Esophagus muscularis mucosa (tissue), 4 donors: ENCODE results near the gene RAMACL. TPM values are rescaled to one million over a fixed set of nuclear protein-coding genes. Genes with fewer than 3 reads are reported as not detected.

Experiments used
- DNase-seq: peaks from one replicate; pipeline ENCODE4 v3.0.0-alpha.2; 2017; ENCODE audit errors: extremely low spot score
- H3K27ac ChIP-seq, 4 donors: fragments of 200-600 bp; sonication (generic); replicated peaks in 1 of 4; 1 replicate in 3 of 4; 2 replicates in 1 of 4; pipeline ENCODE4 v1.5.1; 2016 to 2019; ENCODE audit warnings: mild to moderate bottlenecking in 1 of 4
- H3K27me3 ChIP-seq, 4 donors: fragments of 200-600 bp; sonication (generic); one replicate each; pipeline versions ENCODE4 v1.5.1 to v1.6.0; 2016 to 2019
- H3K36me3 ChIP-seq, 4 donors: fragments of 200-600 bp; sonication (generic); one replicate each; pipeline ENCODE4 v1.5.1; 2016 to 2019
- H3K4me1 ChIP-seq, 4 donors: fragments of 200-600 bp; sonication (generic); one replicate each; pipeline ENCODE4 v1.5.1; 2016 to 2019
- H3K4me3 ChIP-seq, 4 donors: fragments of 200-600 bp; sonication (generic); 1 replicate in 2 of 4; 2 replicates in 2 of 4; pipeline ENCODE4 v1.5.1; 2016 to 2019; ENCODE audit warnings: mild to moderate bottlenecking in 4 of 4, moderate library complexity in 1 of 4
- H3K9me3 ChIP-seq, 4 donors: fragments of 200-600 bp; sonication (generic); 1 replicate in 3 of 4; 2 replicates in 1 of 4; pipeline ENCODE4 v1.5.1; 2016 to 2019
- CTCF ChIP-seq, 3 experiments: fragments of 200-600 bp in 2 of 3; fragments of 450-650 bp in 1 of 3; sonication (generic) in 2 of 3; IDR thresholded peaks; one replicate each; pipeline ENCODE4 v1.5.1; 2017 to 2019; ENCODE audit warnings: antibody characterized with exemption in 3 of 3, mild to moderate bottlenecking in 2 of 3, moderate library complexity in 1 of 3
- EP300 ChIP-seq: sonication (generic); formaldehyde crosslinking; IDR thresholded peaks from one replicate; pipeline ENCODE4 v1.6.1; 2017; ENCODE audit warnings: antibody characterized with exemption
- POLR2A ChIP-seq: fragments of 450-650 bp; IDR thresholded peaks from one replicate; pipeline ENCODE4 v1.6.1; 2017; ENCODE audit warnings: antibody characterized with exemption, moderate library complexity, mild to moderate bottlenecking, low read depth
- POLR2AphosphoS5 ChIP-seq, 2 donors: sonication (generic); formaldehyde crosslinking; IDR thresholded peaks; one replicate each; pipeline ENCODE4 v1.6.1; 2017; ENCODE audit warnings: antibody characterized with exemption in 2 of 2
- WGBS: methylation state at CpG from one replicate; pipeline ENCODE4 v1.1.5; 2018; 5-methylcytosine and 5-hydroxymethylcytosine counted together
- intact Hi-C: fragments of 100-400 bp; cut with DNase I; formaldehyde crosslinking; loops from one replicate; pipeline ENCODE4 v1.15.1; 2023
- total RNA-seq, 4 donors: library from RNA; depleted of rRNA; stranded (reverse); fragments of >200 nt; gene quantifications; one replicate each; pipeline versions ENCODE4 v1.1.0 to v1.2.1, GENCODE V29; 2016

The RAMACL gene
- total RNA-seq, 4 donors from 2014 or later, result 1.2 to 2.9 (median 2.1) TPM

DNA sequence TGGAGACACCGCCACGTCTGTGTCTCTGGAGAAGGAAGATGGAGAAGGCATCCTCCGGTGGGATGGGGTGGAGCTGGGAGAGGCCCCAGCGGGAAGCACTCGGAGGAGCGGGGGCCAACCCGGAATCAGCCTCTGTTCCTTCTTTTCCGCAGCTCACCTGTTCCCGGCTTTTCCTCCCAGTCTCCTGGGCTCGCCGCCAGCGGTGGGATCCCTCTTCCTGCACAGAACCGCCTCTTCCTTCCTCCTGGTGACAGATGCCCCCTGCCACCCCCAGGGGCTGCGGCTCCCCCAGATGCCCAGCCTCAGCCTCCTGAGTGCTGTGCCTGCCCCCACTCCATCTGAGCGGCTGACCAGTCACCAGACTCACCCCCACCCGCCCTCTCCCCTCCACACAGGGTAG, 23.3 kb downstream of the RAMACL start:
- WGBS, result 76% methylated on average over 7 of the region's 16 CpGs
- H3K36me3 ChIP-seq, result peaks cover 0 to 14% (median 0%) of the 10 kb centered on the region in 4 donors
- no peak for DNase-seq

GRCh38 chr6:166562726-166563125, 23.8 kb downstream of the RAMACL start:
- Histone ChIP-seq H3K4me1 (peaks cover 8 to 22% (median 15%) of the 10 kb centered on the region in 4 donors), H3K36me3 (peaks cover 0 to 14% (median 0%) of the 10 kb centered on the region in 4 donors), H3K4me3 (no peak overlapping the region), H3K27me3 (no peaks in the 10 kb centered on the region), H3K27ac (no peak overlapping the region), H3K9me3 (peaks cover 0 to 13% (median 9%) of the 10 kb centered on the region in 4 donors)
- WGBS, result 96% methylated on average over 9 of the region's 9 CpGs
- no peak for TF ChIP-seq POLR2A
- no peak for TF ChIP-seq EP300
- TF ChIP-seq CTCF (IDR thresholded peaks at IDR 0.05), result no peak
- TF ChIP-seq POLR2AphosphoS5 (IDR thresholded peaks at IDR 0.05), result no peak
- DNase-seq, result no peak
- intact Hi-C loops, result no loop called here

More for the DNA sequence above, 23.3 kb downstream of the RAMACL start:
- no peak for TF ChIP-seq EP300
- TF ChIP-seq POLR2A, result no peak
- no peak for TF ChIP-seq POLR2AphosphoS5 (IDR thresholded peaks at IDR 0.05)
- TF ChIP-seq CTCF (IDR thresholded peaks at IDR 0.05), result no peak
- H3K27me3 ChIP-seq, result no peaks in the 10 kb centered on the region
- intact Hi-C loops, result no loop called here
- no peak overlapping the region for H3K4me3 ChIP-seq
- H3K27ac ChIP-seq, result no peak overlapping the region
- peaks cover 8 to 22% (median 13%) of the 10 kb centered on the region in 4 donors for H3K4me1 ChIP-seq
- H3K9me3 ChIP-seq, result peaks cover 0 to 13% (median 9%) of the 10 kb centered on the region in 4 donors

DNA sequence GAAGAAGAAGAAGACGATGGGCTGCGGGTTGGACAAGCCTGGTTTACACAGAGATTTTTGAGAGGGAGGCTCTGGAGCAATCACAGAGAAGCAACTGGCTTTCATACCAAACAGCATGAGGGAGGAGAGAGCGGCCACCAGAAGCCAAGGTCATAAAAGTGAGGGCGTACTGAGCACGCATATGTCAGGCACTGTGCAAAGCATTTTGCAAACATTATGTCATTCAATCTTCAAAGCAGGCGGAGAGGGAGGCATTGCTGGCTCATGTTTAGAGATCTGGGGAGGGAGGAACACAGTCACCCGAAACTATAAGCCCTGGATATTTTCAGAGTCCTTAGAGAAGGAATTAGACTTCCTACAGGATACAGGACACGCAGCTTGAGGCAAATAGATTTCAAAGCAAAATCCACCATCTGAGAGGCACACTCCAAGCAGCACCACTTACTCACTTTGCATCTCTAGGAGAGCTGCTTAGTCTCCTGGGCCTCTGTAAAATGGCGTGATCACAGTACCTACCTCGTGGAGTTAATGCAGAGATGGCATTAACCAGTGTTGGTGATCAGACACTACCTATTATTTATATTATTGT, 24.6 kb downstream of the RAMACL start:
- Histone ChIP-seq H3K36me3 (peaks cover 0 to 14% (median 0%) of the 10 kb centered on the region in 4 donors), H3K4me1 (peaks cover 10 to 25% (median 18%) of the 10 kb centered on the region in 4 donors), H3K4me3 (no peak overlapping the region), H3K9me3 (peaks cover 0 to 13% (median 9%) of the 10 kb centered on the region in 4 donors), H3K27ac (no peak overlapping the region), H3K27me3 (no peaks in the 10 kb centered on the region)
- TF ChIP-seq EP300 (no peak), CTCF (IDR thresholded peaks at IDR 0.05) (no peak), POLR2AphosphoS5 (IDR thresholded peaks at IDR 0.05) (no peak), POLR2A (no peak)
- no peak for DNase-seq
- 83% methylated on average over 10 of the region's 10 CpGs for WGBS
- intact Hi-C loops, result no loop called here

- no peak overlapping the region for H3K4me3 ChIP-seq
- H3K27ac ChIP-seq, result no peak overlapping the region
- no peak for DNase-seq
- 99% methylated on average over 3 of the region's 3 CpGs for WGBS
- H3K4me1 ChIP-seq, result peaks cover 20 to 33% (median 30%) of the 10 kb centered on the region in 4 donors
- intact Hi-C loops, result no loop called here
- H3K36me3 ChIP-seq, result peaks cover 0 to 14% (median 0%) of the 10 kb centered on the region in 4 donors
- H3K9me3 ChIP-seq, result peaks cover 0 to 13% (median 9%) of the 10 kb centered on the region in 4 donors
- no peaks in the 10 kb centered on the region for H3K27me3 ChIP-seq
- TF ChIP-seq POLR2AphosphoS5 (IDR thresholded peaks at IDR 0.05) (no peak), EP300 (no peak), POLR2A (no peak), CTCF (IDR thresholded peaks at IDR 0.05) (no peak)
Measured at GRCh38 chr6:166560222-166560621, 26.3 kb downstream of the RAMACL start.
